ENCODE results near the gene ZNF684. TPM values are rescaled to one million over a fixed set of nuclear protein-coding genes. Genes with fewer than 3 reads are reported as not detected.
"Not testable (repeated sequence)": the region's sequence is repeated elsewhere in the genome, so short reads cannot be mapped to it uniquely, and the experiment has no call there.

The ZNF684 gene
- polyA plus RNA-seq, 1 donor (not counting 4 experiments of a cell fraction or from before 2014, with no cell fraction given), result 2.8 TPM

- H3K9me1 ChIP-seq (ENCODE audit: control insufficient read depth, extremely low read depth, insufficient read depth, low read length), result no peaks in the 10 kb centered on the region
Observed at GRCh38 chr1:40567825-40568224, 36.4 kb downstream of the ZNF684 start.

GRCh38 chr1:40574805-40575204, 43.4 kb downstream of the ZNF684 start:
- H4K20me1 ChIP-seq (ENCODE audit: control insufficient read depth, extremely low read depth, insufficient read depth, low read length); H3K27ac ChIP-seq (ENCODE audit: control insufficient read depth, insufficient read depth, low read length); H3K9ac ChIP-seq (ENCODE audit: control insufficient read depth, extremely low read depth, insufficient read depth, low read length); H3K4me2 ChIP-seq (ENCODE audit: control insufficient read depth, extremely low read depth, insufficient read depth, low read depth, low read length); H3K4me1 ChIP-seq (ENCODE audit: control insufficient read depth, extremely low read depth, insufficient read depth, low read length); dilution Hi-C loops (cut with MboI; ENCODE audit: extremely low pct_ligation_motif_present, low sequenced_read_pairs); H3K4me3 ChIP-seq (ENCODE audit: control insufficient read depth in 2 of 3, extremely low read depth in 1 of 3, insufficient read depth in 2 of 3, low read depth in 1 of 3, low read length in 3 of 3); H3K36me3 ChIP-seq (ENCODE audit: control insufficient read depth in 2 of 2, extremely low read depth in 1 of 2, insufficient read depth in 2 of 2, low read length in 2 of 2); H3K9me3 ChIP-seq (ENCODE audit: control insufficient read depth, low read depth, low read length); H3K79me2 ChIP-seq (ENCODE audit: control insufficient read depth, insufficient read depth, low read length); H2AFZ ChIP-seq (ENCODE audit: control insufficient read depth, low read length); DNase-seq (ENCODE audit: low read depth, low spot score); H3K9me1 ChIP-seq (ENCODE audit: control insufficient read depth, extremely low read depth, insufficient read depth, low read length); H3K27me3 ChIP-seq (ENCODE audit: control insufficient read depth, extremely low read depth, insufficient read depth, low read length); FAIRE-seq: not testable (repeated sequence)

More at GRCh38 chr1:40567825-40568224, 36.4 kb downstream of the ZNF684 start:
- TF ChIP-seq CTCF (optimal IDR thresholded peaks at IDR 0.05 in 1 of 3, IDR thresholded peaks at IDR 0.05 in 1 of 3, conservative IDR thresholded peaks at IDR 0.05 in 1 of 3; ENCODE audit: extremely low read depth in 1 of 3, insufficient read depth in 2 of 3, low read length in 3 of 3) (no peak), EZH2 (IDR thresholded peaks at IDR 0.05; ENCODE audit: low read length) (no peak)
- Histone ChIP-seq H3K27ac (ENCODE audit: control insufficient read depth, insufficient read depth, low read length) (no peak overlapping the region), H2AFZ (ENCODE audit: control insufficient read depth, low read length) (no peak overlapping the region), H3K79me2 (ENCODE audit: control insufficient read depth, insufficient read depth, low read length) (no peaks in the 10 kb centered on the region), H4K20me1 (ENCODE audit: control insufficient read depth, extremely low read depth, insufficient read depth, low read length) (no peaks in the 10 kb centered on the region), H3K36me3 (ENCODE audit: control insufficient read depth in 2 of 2, extremely low read depth in 1 of 2, insufficient read depth in 2 of 2, low read length in 2 of 2) (no peaks in the 10 kb centered on the region), H3K4me1 (ENCODE audit: control insufficient read depth, extremely low read depth, insufficient read depth, low read length) (no peaks in the 10 kb centered on the region), H3K9ac (ENCODE audit: control insufficient read depth, extremely low read depth, insufficient read depth, low read length) (no peak overlapping the region), H3K9me3 (ENCODE audit: control insufficient read depth, low read depth, low read length) (no peaks in the 10 kb centered on the region), H3K27me3 (ENCODE audit: control insufficient read depth, extremely low read depth, insufficient read depth, low read length) (no peaks in the 10 kb centered on the region), H3K4me2 (ENCODE audit: control insufficient read depth, extremely low read depth, insufficient read depth, low read depth, low read length) (no peak overlapping the region), H3K4me3 (ENCODE audit: control insufficient read depth in 2 of 3, extremely low read depth in 1 of 3, insufficient read depth in 2 of 3, low read depth in 1 of 3, low read length in 3 of 3) (no peak overlapping the region)
- dilution Hi-C loops (cut with MboI; ENCODE audit: extremely low pct_ligation_motif_present, low sequenced_read_pairs), result no loop called here
- DNase-seq (ENCODE audit: low read depth, low spot score), result no peak
- no peak for FAIRE-seq

GRCh38 chr1:40575336-40575735, 43.9 kb downstream of the ZNF684 start:
- dilution Hi-C loops (cut with MboI; ENCODE audit: extremely low pct_ligation_motif_present, low sequenced_read_pairs), result no loop called here
- Histone ChIP-seq H3K9ac (ENCODE audit: control insufficient read depth, extremely low read depth, insufficient read depth, low read length) (no peak overlapping the region), H2AFZ (ENCODE audit: control insufficient read depth, low read length) (no peak overlapping the region), H3K36me3 (ENCODE audit: control insufficient read depth in 2 of 2, extremely low read depth in 1 of 2, insufficient read depth in 2 of 2, low read length in 2 of 2) (no peaks in the 10 kb centered on the region), H3K79me2 (ENCODE audit: control insufficient read depth, insufficient read depth, low read length) (no peaks in the 10 kb centered on the region), H3K4me2 (ENCODE audit: control insufficient read depth, extremely low read depth, insufficient read depth, low read depth, low read length) (no peak overlapping the region), H3K27ac (ENCODE audit: control insufficient read depth, insufficient read depth, low read length) (no peak overlapping the region), H3K4me1 (ENCODE audit: control insufficient read depth, extremely low read depth, insufficient read depth, low read length) (no peaks in the 10 kb centered on the region), H3K9me3 (ENCODE audit: control insufficient read depth, low read depth, low read length) (no peaks in the 10 kb centered on the region), H3K9me1 (ENCODE audit: control insufficient read depth, extremely low read depth, insufficient read depth, low read length) (no peaks in the 10 kb centered on the region), H3K27me3 (ENCODE audit: control insufficient read depth, extremely low read depth, insufficient read depth, low read length) (no peaks in the 10 kb centered on the region), H4K20me1 (ENCODE audit: control insufficient read depth, extremely low read depth, insufficient read depth, low read length) (no peaks in the 10 kb centered on the region), H3K4me3 (ENCODE audit: control insufficient read depth in 2 of 3, extremely low read depth in 1 of 3, insufficient read depth in 2 of 3, low read depth in 1 of 3, low read length in 3 of 3) (no peak overlapping the region)
- FAIRE-seq (no peak), DNase-seq (ENCODE audit: low read depth, low spot score) (no peak)
- TF ChIP-seq EZH2 (IDR thresholded peaks at IDR 0.05; ENCODE audit: low read length) (no peak), CTCF (optimal IDR thresholded peaks at IDR 0.05 in 1 of 3, IDR thresholded peaks at IDR 0.05 in 1 of 3, conservative IDR thresholded peaks at IDR 0.05 in 1 of 3; ENCODE audit: extremely low read depth in 1 of 3, insufficient read depth in 2 of 3, low read length in 3 of 3) (no peak)

Measured in keratinocyte (primary cell).